ENCODE data around the gene IGSF23.

IGSF23 gene, protein sequence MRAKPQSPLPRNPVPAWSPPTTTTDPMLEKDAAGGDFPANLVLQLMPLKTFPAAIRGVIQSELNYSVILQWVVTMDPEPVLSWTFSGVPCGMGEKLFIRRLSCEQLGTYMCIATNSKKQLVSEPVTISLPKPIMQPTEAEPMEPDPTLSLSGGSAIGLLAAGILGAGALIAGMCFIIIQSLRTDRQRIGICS

DNA sequence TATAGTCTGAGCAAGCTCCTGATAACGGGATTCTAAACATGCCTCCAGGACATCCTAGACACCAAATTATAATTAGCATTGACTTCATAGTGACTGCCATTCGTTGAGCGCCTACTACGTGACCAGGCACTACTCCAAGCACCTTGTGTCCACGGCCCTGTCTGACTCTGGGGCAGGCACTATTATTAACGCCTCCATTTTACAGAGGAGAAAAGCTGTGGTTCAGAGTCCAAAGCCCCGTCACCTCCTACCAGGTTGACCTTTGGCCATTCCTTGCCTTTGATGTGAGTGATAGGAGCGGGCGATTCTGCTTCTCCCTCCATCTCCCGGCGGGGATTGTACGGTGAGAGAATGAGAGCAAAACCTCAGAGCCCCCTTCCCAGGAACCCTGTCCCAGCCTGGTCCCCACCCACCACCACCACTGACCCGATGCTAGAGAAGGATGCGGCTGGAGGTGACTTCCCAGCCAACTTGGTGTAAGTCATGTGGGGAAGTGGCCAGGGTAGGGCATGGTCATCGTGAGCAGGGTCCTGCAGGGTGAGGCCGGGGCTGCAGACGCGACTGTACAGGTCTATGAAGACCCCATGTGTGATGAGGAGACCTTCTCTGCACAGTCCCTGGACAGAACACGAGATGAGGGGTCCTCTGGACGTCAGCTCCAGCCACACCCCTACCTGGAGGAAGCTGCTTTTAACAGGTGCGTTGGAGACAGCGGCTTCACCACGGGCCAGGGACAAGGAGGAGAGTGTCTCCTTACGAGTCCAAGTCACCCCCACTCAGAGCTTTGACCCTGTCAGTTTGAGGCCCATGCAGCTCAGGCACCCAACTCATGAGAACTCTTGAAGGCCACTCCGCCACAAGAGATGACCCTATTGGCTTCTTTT is at the start of gene IGSF23:
Gene IGSF23 (plus strand): TSS at position 269 of the 884 bp plus-strand sequence. CDS start 83 bp downstream, at position 352.
- DNase-seq (ENCODE audit: low spot score): peak; percentile 50

DNA sequence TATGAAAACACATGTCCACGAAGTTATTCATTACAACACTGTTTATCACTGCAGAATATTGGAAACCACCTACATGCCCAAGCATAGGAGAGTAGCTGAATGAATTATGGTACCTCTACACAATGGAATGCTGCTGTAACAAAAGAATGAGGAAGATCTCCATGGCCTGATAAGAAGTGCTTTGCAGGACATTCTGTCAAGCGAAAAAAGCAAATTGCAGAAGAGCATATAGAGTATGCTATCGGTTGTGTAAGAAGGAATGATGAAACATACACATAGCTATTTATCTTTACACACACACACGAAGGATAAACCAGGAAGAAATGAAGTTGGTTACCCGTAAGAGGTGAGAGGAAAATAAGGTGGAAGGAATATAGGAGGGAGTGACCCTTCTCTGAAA is 46.4 kb upstream of the IGSF23 start:
- no peak for DNase-seq (ENCODE audit: low spot score)

DNA sequence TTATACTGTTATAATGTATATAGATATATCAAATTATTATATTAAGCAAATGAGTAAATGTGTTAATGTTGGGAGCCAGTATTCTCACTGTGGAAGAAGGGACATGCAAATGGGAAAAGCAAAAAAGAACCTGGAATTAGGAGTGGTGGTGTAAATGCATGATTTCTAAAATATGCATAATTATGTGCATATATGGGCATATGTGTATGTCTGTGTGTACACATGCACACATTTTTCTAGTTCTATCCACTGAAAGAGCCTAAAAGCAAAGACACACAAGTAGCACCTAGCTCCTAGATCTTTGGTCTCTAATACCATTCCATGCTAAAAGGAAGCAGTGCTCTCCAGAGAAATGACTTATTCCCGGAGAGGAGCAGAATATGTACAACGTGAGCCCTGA is 45.6 kb upstream of the IGSF23 start:
- DNase-seq (ENCODE audit: low spot score): no peak

DNA sequence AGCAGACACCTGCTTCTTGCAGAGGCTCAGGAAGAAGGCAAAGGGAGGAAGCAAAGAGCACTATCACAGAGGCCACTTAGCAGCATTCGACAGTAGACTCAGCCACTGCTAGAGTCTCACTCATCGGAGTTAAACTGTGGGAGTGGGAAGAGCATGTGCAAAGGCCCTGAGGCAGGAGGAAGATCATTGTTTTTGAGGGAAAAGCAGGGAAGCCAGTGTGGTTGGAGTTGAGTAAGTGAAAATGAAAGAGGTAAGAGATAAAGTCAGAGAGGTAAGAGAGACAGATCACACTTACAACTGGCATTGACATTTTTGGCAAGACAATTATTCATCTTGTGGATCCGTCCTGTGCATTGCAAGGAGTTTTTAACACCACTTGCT is 42.8 kb upstream of the IGSF23 start:
- DNase-seq (ENCODE audit: low spot score): no peak

DNA sequence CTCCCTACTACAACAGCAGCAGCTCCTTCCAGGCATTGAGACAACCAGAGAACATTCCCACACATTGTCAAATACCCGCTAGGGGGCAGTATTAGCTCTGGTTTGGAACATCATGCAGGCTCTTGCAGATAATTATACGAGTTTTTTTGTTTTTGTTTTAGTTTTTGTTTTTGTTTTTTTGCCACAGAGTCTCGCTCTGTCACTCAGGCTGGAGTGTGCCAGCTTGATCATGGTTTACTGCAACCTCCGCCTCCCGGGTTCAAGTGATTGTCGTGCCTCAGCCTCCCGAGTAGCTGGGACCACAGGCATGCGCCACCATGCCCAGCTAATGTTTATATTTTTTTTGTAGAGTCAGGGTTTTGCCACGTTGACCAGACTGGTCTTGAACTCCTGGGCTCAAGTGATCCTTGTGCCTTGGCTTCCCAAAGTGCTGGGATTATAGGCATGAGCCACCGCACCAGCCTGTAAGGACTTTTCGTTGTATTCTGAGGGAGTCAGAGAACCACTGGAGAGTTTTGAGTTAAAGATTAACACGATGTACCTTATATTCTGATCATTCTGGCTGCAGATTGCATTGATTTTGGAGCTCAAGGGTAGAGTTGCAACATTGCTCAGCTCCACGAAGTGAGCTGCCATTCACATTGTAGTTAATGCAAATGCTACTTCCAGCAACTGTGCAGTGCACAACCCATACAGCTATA is 42.2 kb upstream of the IGSF23 start:
- peak; percentile 71 for DNase-seq (ENCODE audit: low spot score)

DNA sequence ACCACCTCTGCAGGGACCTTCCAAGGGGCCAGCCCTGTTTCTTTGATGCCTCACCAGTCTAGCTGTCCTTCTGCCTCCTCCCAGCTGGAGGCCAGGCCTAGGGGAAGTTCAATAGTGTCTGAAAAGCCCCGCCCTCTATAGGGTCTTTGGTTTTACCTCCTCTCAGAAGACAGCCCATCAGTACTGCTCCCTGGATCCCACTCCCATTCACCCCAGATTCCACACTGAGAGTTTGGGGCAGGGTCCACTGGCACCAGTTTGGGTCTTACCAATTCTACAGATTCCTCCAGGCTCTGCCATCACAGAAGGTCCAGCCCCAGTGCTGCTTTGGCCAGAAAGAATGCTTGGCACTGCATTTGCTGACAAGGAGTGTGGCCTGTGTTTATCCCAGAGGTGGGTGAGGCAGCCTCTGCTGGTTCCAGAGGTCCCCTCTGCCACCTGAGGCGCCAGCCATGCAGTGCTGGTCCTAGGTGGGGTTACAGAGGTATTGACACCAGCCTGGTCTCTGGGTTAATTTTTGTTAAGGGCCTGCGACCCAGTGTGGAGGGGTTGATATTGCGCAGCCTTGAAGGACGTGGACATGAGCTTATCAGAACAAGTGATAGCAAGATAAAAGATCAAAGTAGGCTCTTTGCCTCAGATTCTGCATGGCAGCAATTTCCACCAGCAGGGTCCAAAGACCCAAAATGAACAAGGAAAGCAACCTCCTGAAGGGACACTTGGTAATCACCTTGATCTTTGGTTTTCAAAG is 41.4 kb upstream of the IGSF23 start:
- no peak for DNase-seq (ENCODE audit: low spot score)

DNA sequence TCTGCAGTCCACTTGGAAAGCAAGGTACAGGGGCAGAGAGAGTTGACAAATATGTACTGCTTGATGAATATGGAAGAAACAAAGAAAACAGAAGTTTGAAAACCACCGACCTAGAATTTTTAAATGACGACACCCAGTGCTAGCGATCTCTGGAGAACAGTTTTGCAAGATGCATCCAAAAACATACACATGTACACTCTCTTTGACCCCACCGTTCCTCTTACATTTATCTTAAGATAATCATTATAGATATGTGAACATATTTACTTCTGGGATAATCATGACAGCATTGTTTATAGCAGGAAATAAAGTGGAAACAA is 40.8 kb upstream of the IGSF23 start:
- no peak for DNase-seq (ENCODE audit: low spot score)

DNA sequence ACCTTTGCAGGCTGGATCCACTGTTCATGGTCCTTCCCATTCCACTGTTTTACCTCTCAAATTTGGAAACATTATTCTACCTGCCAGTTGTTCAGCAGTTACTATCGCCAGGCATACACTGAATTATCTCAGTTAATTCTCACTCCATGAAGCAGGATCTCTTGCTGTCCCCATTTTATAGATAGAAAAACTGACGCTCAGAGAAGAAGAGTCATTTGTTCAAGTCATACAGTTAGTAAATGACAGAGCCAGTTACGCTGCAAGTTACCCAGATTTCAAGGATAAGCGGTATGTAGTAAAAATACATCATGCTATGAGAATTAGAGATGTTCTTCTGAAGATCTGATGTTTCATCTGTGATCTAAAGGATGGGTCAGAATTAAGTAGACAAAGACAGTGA is 40.2 kb upstream of the IGSF23 start:
- DNase-seq (ENCODE audit: low spot score): no peak

DNA sequence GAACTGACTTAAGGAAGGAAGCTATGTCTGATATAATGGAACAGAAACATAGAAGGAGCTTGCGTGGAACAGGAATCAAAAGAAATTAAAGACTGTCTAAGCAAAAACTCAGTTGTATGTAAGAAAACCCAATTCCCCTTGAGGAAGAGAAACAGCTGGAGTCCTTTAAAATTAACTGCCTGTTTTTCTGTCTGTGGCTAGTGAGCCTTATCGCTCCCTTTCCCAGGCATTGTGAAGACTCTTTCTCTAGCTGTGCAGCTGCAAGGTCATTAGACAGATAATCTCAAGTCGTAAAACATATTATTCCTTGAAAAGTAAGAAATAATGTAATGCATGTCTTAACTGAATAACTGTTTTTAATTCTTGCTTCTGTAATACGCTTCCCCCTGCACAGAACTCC is 39.7 kb upstream of the IGSF23 start:
- no peak for DNase-seq (ENCODE audit: low spot score)

DNA sequence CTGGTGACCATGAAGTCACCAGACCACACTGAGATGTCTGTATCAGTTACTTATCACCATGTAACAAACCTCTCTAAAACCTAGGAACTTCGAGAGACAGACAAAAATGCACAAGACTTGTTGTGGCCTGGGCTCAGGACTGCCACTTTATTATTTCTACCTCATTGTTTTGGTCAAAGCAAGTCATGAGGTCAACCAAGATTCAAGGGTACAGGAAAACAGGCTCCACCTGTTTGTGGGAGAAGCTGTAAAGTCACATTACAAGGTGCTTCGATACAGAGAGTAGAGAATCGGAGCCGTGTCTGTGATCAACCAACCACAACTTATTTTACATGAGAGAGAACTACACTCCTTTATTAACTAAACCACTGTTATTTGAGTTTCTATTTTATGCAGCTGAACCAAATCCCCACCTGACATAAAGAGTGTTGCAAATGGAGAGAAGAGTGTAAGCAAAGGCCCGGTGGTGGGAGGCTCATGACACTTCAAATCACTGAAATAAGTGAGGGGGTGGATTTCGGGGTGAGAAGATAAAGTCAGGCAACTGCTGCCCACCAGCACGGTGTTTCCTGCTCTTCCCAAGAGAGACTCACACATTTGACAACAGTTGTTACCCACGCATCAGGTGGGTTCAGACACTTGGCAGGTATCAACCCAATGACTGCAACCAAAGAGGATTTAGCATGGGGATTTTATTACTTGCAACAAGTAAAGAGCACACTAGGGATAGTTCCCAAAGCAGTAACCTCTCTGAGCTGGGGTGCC is 39.0 kb upstream of the IGSF23 start:
- DNase-seq (ENCODE audit: low spot score): no peak

DNA sequence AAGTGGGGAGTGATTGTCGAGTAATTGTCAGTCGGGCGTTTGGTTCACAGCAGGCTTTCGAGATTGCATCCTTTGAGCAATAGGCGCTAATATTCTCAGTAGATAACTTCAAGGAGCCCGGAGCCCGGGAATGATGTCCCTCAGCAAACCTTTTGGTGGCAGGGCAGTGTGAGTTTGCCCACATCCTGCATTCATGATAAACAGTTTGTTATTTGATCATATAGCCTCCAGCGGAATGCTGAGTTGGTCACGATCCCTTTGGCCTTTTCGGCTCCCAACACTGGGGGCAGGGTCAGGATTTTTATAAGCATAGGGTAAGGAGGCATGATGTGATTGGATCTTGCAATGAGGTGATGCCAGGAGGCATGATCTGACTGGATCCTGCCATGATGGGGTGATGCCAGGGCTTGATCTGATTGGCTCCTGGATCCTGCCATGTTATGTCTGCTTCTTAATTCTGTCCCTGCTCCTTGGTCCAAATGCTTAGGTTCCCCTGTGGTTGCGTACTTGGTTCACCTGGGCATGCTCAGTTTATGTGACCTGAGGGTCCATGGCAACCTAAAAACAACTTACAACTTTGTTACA is 38.2 kb upstream of the IGSF23 start:
- DNase-seq (ENCODE audit: low spot score): no peak

DNA sequence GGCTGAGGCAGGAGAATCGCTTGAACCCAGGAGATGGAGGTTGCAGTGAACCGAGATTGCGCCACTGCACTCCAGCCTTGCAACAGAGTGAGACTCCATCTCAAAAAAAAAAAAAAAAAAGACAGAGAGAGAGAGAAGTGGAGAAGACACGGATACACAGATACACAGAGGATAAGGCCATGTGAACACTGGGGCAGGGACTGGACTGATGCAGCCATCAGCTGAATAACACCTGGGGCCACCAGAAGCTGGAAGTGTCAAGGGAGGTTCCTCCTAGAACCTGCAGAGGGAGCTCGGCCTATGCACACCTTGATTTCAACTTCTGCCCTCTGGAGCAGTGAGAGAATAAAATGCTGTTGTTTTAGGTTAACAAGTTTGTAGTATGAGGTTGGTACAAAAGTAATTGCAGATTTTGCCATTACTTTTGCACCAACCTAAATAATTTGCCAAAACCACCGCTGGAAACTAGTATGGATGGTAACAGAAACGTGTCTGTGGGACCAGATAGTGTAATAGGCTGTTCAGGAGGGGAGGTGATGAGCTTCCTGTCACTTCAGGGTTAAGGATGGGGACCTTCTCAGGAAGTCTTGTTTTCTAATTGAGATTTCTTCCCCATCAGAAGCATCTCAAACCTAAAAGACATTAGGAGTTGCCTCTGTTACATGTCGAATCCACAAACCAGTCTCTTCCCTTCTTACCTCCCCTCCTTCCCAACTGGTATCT is 36.4 kb upstream of the IGSF23 start:
- peak; percentile 46 for DNase-seq (ENCODE audit: low spot score)

DNA sequence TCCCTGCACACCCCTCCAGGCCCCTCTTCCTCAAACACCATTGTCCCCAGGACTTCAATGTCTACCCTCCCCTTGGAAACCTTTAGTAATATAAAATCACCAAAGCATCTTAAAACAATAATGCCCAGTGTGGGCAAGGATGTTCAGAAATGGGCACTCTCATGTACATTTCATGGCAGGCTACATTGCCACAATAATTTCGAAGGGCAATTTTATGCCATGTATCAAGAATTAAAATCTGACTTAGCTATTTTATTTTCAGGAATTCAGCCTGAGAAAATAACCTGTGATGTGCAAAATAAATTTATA is 35.8 kb upstream of the IGSF23 start:
- no peak for DNase-seq (ENCODE audit: low spot score)

DNA sequence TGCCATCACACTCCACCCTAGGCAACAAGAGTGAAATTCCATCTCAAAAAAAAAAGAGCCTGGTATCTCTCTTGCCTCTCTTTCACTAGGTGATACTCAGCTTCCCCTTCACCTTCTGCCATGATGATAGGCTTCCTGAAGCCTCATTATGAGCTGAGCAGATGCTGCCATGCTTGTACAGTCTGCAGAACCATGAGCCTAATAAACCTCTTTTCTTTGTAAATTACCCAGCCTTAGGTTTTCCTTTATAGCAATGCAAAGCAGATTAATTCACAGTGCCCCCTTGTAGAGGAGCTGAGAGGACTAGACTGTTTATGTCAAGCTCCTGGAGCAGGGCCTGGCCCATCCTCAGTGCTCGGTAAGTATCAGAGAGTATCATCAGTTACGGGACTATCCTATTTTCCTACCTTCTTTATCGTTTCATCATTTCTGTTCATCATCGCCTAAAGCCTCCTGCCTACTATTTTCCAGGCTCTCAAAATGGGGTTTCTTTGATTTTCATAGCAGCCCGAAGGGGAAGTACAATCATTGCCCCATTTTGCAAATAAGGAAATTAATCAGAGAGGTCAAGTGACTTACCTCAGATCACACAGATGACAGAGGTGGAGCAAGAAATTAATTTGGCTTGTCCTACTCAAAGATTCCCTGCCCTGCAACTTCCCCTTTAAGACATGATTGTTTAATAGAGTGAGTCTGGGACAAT is 33.5 kb upstream of the IGSF23 start:
- DNase-seq (ENCODE audit: low spot score): no peak

DNA sequence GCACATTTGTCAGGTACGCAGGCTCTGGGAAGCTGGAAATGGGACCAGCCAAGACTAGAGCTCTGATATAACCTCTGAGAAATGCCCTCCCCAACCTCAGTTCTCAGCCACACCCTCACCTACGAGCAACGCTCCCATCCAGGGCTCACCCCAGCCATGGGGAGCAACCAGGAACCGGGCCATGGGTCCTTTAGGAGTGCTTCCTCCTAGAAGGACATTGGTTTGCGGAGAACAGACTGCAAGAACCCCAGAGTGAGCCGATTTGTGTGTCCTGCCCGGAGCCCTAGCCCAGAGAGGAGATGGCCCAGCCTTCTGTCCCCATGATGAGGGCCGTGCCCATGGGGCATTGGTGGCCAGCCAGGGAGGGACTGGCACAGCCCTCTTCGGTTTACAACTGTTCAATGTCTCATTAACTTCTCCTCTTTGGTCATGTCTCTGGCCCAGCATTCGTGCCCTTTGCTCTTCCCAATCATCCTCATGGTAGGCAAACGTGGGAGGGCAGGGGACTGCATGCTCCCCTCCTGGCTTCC is 32.9 kb upstream of the IGSF23 start:
- DNase-seq (ENCODE audit: low spot score): no peak

DNA sequence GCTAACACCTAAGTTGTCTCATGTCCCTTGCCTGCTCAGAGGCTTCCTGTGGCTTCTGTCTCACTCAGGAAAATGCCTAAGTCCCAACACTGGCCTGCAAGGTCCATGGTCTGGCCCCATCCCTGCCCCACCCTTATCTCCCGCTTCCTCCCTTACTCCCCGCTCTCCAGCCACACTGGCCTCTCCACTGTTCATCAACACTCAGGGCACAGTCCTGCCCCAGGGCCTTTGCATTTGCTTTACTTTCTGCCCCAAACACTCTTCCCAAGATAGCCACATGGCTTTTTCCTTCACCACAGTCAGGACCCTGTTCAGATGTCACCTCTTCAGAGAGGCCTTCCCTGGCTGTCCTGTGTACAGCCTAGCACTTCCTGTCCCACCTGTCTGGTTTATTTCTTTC is 32.1 kb upstream of the IGSF23 start:
- no peak for DNase-seq (ENCODE audit: low spot score)

DNA sequence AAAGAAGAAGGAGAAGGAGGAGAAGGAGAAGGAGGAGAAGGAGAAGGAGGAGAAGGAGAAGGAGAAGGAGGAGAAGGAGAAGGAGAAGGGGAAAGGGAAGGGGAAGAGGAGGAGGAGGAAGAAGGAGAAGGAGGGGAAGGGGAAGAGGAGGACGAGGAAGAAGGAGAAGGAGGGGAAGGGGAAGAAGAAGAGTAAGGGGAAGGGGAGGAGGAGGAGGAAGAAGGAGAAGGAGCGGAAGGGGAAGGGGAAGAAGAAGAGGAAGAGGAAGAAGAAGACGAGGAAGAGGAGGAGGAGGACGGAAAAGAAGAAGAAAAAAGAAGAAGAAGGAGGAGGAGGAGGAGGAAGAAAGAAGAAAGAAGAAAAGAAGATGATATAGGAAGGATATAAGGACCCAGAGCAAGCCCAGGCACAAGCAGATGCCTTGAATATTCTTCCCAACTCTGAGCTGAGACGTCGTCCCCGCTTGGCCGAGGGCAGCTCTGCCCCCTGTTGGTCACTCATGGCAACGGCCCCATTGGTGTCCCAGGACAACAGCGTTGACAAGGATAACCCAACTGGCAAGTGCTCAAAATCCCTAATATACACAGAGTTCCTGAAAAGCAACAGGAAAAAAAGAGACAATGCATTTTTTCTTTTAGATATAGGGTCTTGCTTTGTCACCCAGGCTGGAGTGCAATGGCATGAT is 30.6 kb upstream of the IGSF23 start:
- DNase-seq (ENCODE audit: low spot score): peak; percentile 59

DNA sequence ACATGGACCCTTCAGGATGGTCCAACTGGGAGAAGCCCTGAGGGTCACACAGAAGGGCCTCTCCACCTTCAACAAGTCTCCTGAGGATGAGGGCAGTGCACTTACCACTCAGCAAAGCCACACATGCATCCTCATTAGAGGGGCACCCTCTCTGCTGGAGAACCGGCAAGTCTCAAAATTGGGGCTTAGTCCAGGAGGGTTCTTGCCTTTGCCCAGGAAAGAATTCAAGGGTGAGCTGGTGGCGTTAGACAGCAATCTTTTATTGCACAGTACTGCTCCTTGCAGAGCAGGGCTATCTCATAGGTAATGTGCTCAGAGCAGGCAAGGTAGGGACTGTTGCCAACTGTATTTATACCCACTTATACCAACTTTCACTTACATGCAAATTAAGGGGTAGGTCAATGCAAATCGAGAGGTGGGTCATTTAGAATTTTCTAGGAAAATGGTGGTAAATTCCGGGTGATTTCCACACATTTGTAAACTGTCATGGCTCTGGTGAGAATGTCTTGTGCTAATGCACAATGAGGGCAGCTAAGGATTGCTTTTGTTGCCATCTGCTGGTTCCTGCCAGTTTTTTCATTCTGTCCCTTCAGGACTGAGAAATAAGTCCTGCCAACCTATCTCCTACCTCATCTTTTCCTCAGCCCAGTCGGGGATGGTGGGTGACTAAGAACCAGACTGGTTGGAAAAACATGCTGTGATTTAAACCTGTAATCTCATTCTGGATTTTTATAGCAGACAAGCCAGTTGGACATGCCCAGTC is 27.8 kb upstream of the IGSF23 start:
- DNase-seq (ENCODE audit: low spot score): no peak

Data from HuH-7 (cell line).